Measurements from ENCODE around the gene CUL1. TPM values are rescaled to one million over a fixed set of nuclear protein-coding genes. Genes with fewer than 3 reads are reported as not detected.

The CUL1 gene
- total RNA-seq, 1 donor from 2014 or later, result 38.5 TPM

- intact Hi-C loops (cut with DNase I), result no loop called here
- H3K4me1 ChIP-seq, result no peaks in the 10 kb centered on the region
- DNase-seq (ENCODE audit: extremely low spot score in 2 of 2), result no peak
- H3K27me3 ChIP-seq, result no peaks in the 10 kb centered on the region
- H3K9me3 ChIP-seq, result no peaks in the 10 kb centered on the region
- no peaks in the 10 kb centered on the region for H3K36me3 ChIP-seq
- no peak for TF ChIP-seq CTCF (IDR thresholded peaks at IDR 0.05)
- no peak for TF ChIP-seq POLR2AphosphoS5 (IDR thresholded peaks at IDR 0.05; ENCODE audit: insufficient read depth in 1 of 2, low read depth in 1 of 2)
- H3K4me3 ChIP-seq, result no peak overlapping the region
- no peak overlapping the region for H3K27ac ChIP-seq
These were observed 27.9 kb upstream of the CUL1 start for GRCh38 chr7:148670807-148671206.

- DNase-seq (ENCODE audit: extremely low spot score in 2 of 2), result no peak
- no peak overlapping the region for H3K4me3 ChIP-seq
- H3K27ac ChIP-seq, result no peak overlapping the region
- no peaks in the 10 kb centered on the region for H3K4me1 ChIP-seq
- H3K9me3 ChIP-seq, result no peaks in the 10 kb centered on the region
- intact Hi-C loops (cut with DNase I), result no loop called here
- no peaks in the 10 kb centered on the region for H3K27me3 ChIP-seq
- no peak for TF ChIP-seq POLR2AphosphoS5 (IDR thresholded peaks at IDR 0.05; ENCODE audit: insufficient read depth in 1 of 2, low read depth in 1 of 2)
- TF ChIP-seq POLR2A (IDR thresholded peaks at IDR 0.05), result no peak
- TF ChIP-seq CTCF (IDR thresholded peaks at IDR 0.05), result no peak
- H3K36me3 ChIP-seq, result no peaks in the 10 kb centered on the region
These were observed 26.7 kb upstream of the CUL1 start for GRCh38 chr7:148672041-148672440.

- Histone ChIP-seq H3K36me3 (no peaks in the 10 kb centered on the region), H3K27ac (no peak overlapping the region), H3K9me3 (no peaks in the 10 kb centered on the region), H3K4me1 (no peaks in the 10 kb centered on the region), H3K4me3 (no peak overlapping the region), H3K27me3 (no peaks in the 10 kb centered on the region)
- no peak for TF ChIP-seq POLR2A (IDR thresholded peaks at IDR 0.05)
- TF ChIP-seq CTCF (IDR thresholded peaks at IDR 0.05), result no peak
- no peak for TF ChIP-seq POLR2AphosphoS5 (IDR thresholded peaks at IDR 0.05; ENCODE audit: insufficient read depth in 1 of 2, low read depth in 1 of 2)
- no peak for DNase-seq (ENCODE audit: extremely low spot score in 2 of 2)
- intact Hi-C loops (cut with DNase I), result no loop called here
These were observed 24.0 kb upstream of the CUL1 start for GRCh38 chr7:148674689-148675088.

GRCh38 chr7:148676291-148676690, 22.4 kb upstream of the CUL1 start:
- Histone ChIP-seq H3K4me1 (no peaks in the 10 kb centered on the region), H3K27me3 (no peaks in the 10 kb centered on the region), H3K9me3 (no peaks in the 10 kb centered on the region), H3K4me3 (no peak overlapping the region), H3K36me3 (no peaks in the 10 kb centered on the region), H3K27ac (no peak overlapping the region)
- no peak for DNase-seq (ENCODE audit: extremely low spot score in 2 of 2)
- TF ChIP-seq POLR2AphosphoS5 (IDR thresholded peaks at IDR 0.05; ENCODE audit: insufficient read depth in 1 of 2, low read depth in 1 of 2), result no peak
- TF ChIP-seq POLR2A (IDR thresholded peaks at IDR 0.05), result no peak
- no peak for TF ChIP-seq CTCF (IDR thresholded peaks at IDR 0.05)
- intact Hi-C loops (cut with DNase I), result no loop called here

- intact Hi-C loops (cut with DNase I), result no loop called here
- H3K27ac ChIP-seq, result no peak overlapping the region
- TF ChIP-seq POLR2AphosphoS5 (IDR thresholded peaks at IDR 0.05; ENCODE audit: insufficient read depth in 1 of 2, low read depth in 1 of 2) (no peak), CTCF (IDR thresholded peaks at IDR 0.05) (no peak), POLR2A (IDR thresholded peaks at IDR 0.05) (no peak)
- H3K27me3 ChIP-seq, result no peaks in the 10 kb centered on the region
- H3K36me3 ChIP-seq, result no peaks in the 10 kb centered on the region
- no peaks in the 10 kb centered on the region for H3K4me1 ChIP-seq
- no peak overlapping the region for H3K4me3 ChIP-seq
- DNase-seq (ENCODE audit: extremely low spot score in 2 of 2), result no peak
- H3K9me3 ChIP-seq, result no peaks in the 10 kb centered on the region
These were observed 16.9 kb upstream of the CUL1 start for GRCh38 chr7:148681821-148682220.
